GM18526 (cell line): ENCODE measurements around the gene SNED1.

Experiments
- POLR2A ChIP-seq: IDR thresholded peaks from 3 replicates; pipeline ENCODE4 v1.6.1; 2011; ENCODE audit not compliant: insufficient read length; ENCODE audit errors: extremely low read depth

Gene SNED1

DNA sequence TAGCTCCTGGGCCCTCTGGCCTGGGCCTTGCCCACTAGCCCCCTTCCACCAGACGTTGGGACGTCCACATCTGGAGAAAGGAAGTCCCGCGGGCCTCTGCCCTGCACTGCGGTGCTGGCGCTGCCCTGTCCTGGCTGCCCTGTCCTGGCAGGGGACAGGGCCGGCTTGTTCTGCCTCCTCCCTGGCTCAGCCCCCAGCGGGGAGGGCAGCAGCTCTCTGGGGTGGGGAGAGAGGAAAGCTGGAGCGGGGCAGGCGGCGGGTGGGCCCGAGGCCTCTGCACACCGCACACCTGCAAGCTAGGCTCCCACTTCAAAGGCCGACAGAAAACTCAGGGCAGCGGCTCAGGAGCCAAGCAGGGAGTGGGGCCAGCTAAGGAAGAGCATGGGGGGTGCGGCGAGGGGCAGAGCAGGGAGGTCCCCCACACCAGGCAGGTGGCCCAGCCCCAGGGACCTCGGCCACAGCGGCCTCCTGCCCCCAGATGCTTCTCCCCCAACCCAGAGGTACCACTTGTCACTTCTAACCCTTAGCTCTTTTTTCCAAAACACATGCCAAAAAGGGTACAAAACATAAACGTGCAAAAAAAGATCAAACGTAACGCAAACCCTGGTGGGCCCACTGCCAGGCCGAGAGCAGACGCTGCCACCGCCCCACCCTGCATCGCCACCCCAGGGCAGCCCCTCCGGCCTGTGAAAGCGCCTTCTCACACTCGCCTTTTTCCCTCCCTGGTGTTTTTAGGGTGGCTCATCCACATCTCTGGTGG, 13.5 kb downstream of the SNED1 start:
- TF ChIP-seq POLR2A, result no peak

- no peak for TF ChIP-seq POLR2A
Observed at GRCh38 chr2:241014224-241014623, 15.8 kb downstream of the SNED1 start.

GRCh38 chr2:241014764-241015163, 16.3 kb downstream of the SNED1 start:
- no peak for TF ChIP-seq POLR2A

DNA sequence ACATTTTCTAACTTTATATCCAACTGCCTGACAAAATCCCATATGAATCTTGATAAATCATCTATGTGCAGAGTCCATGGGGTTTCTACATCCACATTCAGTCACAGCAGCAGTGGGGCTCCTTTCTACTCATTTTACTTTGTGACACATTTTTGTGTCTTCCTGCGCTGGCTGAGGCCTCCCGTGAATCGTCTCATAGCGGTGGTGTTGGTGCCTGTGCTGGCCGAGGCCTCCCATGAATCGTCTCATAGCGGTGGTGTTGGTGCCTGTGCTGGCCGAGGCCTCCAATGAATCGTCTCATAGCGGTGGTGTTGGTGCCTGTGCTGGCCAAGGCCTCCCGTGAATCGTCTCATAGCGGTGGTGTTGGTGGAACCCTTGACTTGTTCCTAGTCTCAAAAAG, 17.0 kb downstream of the SNED1 start:
- TF ChIP-seq POLR2A, result no peak

GRCh38 chr2:241017228-241017940, 19.0 kb downstream of the SNED1 start:
- no peak for TF ChIP-seq POLR2A

DNA sequence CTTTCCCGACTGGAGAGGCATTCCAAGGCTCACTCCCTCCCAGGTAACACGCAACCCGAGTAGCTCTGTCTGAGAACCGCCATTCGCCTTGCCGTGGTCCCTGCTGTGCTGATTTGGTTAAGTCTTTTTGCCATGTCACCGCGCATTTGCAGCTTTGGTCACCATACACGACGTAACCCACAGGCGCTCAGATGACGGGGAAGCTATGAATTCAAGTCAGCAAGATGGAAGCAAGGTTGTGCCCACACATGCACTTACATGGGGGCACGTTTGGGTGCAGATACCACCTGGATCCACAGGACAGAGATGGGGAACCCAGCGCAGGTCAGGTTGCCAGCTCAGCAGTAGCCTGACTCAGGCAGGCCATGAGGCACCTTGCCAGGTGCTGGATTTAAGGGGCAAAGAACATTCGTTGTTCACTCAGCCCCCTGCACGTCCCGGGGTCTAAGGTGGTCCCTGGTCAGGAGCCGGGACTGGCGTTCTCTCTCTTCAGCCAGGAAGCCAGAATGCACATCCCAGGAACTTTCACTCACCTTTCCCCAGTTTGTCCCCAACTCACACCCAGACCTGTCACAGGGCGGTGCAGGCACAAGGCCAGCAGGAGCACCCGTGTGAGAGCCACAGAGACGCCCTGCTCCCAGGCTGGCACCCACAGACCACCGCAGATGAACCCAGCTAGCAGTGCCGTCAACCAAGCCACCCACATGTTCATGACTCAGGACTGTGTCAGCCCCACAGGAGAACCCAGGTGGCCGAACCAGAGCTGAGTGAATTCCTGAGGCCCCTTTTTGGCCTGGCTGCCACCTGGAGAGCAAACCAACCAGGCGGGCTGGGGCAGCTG, 19.9 kb downstream of the SNED1 start:
- no peak for TF ChIP-seq POLR2A

DNA sequence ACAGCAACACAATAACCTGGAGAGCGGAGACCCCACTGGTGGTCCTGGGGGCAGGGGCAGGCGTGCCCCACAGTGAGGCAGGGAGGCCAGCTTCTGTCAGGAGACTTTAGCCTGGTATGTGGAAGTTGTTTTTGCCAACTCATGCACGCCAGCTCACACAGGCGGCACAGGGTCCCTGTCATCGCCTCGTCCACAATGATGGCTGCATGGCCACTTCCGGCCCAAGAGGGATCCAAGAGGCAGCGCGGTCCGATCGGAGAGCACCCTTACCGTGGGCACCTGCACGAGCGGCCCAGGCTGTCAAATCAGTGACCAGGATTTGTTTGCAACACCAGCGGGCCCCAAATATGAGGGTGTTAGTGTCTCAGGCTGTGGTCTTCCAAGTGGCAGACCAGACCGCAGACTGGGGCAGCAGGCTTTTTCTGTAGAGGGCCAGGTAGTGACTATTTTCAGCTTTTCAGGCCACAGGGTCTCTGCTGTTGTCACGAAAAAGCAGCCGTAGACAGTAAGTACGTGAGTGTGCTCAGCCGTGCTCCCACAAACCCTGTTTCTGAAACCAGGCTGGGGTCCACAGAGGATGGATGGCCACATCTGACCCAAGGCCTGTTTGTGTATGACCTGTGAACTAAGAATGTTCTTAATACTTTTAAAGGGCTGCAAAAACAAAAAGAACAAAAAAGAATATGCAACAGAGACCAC, 21.2 kb downstream of the SNED1 start:
- no peak for TF ChIP-seq POLR2A

DNA sequence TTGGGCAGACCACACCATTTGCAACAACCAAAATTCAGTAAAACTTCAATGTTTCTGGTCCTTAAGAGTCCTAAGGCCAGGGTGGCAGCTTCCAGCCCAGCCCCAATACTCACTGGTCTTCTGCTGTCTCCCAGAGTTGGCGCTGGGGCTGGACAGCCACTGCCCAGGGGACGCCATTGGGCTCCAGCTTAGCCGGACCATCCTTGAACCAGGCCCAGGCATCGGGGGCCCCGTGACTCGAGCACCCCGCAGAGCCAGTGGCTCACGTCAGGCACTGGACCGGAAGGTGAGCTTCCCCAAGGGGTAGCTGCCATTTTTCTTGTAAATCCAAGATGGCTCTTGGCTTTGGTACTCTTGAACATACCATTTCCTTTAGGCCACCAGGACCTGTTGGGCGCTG, 21.8 kb downstream of the SNED1 start:
- TF ChIP-seq POLR2A, result no peak

GRCh38 chr2:241020629-241021190, 22.3 kb downstream of the SNED1 start:
- TF ChIP-seq POLR2A, result no peak

DNA sequence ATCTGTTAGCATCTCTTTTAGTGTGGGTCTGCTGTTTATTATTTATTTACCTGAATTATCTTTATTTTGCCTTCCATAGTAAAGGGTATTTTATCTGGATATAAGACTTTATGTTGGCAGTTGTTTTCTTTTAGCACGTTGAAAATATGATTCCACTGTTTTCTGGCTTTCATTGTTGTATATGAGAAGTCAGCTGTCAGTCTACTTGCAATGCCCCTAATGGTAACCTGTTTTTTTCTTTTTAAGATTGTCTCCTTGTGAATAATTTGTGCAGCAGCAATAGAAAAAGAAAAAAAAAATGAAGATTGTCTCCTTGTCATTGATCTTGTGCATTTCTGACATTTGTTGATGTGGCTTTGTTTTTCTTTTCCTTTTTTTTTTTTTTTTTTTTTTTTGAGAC, 27.2 kb downstream of the SNED1 start:
- TF ChIP-seq POLR2A, result no peak

- TF ChIP-seq POLR2A, result no peak
Observed at GRCh38 chr2:241029599-241030332, 31.3 kb downstream of the SNED1 start.

DNA sequence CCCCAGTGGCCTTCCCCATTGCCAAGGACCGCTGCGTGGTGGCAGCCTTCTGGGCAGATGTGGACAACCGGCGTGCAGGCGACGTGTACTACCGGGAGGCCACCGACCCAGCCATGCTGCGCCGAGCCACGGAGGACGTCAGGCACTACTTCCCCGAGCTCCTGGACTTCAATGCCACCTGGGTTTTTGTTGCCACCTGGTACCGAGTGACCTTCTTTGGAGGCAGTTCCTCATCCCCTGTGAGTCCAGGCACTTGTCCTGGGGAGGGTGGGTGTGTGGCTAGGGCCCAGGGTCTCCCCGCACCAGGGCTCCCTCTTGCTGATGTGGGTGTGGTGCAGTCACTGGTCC, 31.9 kb downstream of the SNED1 start:
- TF ChIP-seq POLR2A, result no peak

DNA sequence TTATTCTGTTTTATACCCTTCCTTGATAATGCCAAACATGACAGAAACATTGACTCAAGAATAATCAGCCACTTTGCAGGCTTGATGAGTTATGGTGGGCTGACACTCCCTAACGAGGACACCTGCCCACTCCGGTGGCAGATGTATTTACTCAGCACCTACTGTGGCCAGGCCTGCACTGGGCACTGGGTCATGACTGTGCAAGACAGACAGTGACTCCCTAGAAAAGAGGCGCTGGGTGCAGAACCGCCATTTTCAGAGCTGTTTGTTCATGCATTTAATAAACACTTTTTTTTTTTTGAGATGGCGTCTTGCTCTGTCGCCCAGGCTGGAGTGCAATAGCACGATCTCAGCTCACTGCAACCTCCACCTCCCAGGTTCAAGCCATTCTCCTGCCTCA, 32.5 kb downstream of the SNED1 start:
- TF ChIP-seq POLR2A, result no peak

DNA sequence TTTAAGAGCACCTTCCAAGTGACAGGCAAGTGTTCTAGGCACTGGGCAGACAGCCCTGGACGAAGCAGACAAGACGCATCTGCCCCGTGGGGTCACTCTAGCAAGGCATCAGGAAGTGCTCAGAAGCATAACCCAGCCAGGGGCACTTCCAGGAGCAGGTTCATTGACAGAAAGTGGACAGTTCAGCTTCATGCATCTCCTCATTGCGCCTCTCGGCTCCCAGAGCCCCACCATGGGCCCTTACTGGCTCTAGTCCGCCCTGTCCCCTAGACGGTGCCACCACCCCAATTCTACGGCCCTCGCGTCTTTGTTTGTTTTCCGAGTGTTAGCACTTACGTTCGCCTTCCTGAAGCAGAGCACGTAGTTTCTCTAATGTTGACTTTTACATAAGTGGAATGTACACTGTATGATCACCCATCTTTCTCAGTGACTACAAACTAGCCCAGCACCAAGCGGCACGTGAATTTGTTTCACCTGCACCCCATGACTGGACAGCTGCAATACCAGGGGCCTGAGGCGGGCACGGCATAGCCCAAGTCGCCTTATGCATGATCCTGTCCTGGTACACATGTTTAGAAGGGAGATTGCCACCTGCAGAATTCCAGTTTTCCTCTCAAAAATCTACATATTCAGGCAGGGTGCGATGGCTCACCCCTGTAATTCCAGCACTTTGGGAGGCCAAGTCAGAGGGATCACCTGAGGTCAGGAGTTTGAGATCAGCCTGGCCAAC, 33.2 kb downstream of the SNED1 start:
- no peak for TF ChIP-seq POLR2A
